Transverse colon (tissue), 4 donors: ENCODE measurements around the gene ZNF503. TPM values are rescaled to one million over a fixed set of nuclear protein-coding genes. Genes with fewer than 3 reads are reported as not detected.

Experiments
- DNase-seq: peaks from one replicate; pipeline ENCODE4 v3.0.0-alpha.2; 2019
- H3K27ac ChIP-seq, 4 donors: fragments of 200-600 bp; sonication (generic); 2 replicates each; pipeline ENCODE4 v1.5.1; 2016 to 2018; ENCODE audit warnings: inconsistent platforms in 4 of 4
- H3K27me3 ChIP-seq: fragments of 200-600 bp; sonication (generic); 2 replicates; pipeline ENCODE4 v1.5.1; 2017; ENCODE audit warnings: inconsistent platforms
- H3K36me3 ChIP-seq, 4 donors: fragments of 200-600 bp; sonication (generic); 2 replicates each; pipeline ENCODE4 v1.5.1; 2017 to 2019; ENCODE audit warnings: inconsistent platforms in 4 of 4
- H3K4me1 ChIP-seq, 4 donors: fragments of 200-600 bp; sonication (generic); 2 replicates each; pipeline ENCODE4 v1.5.1; 2017 to 2020; ENCODE audit warnings: inconsistent platforms in 4 of 4
- H3K4me3 ChIP-seq, 4 donors: fragments of 200-600 bp; sonication (generic); 1 replicate in 1 of 4; 2 replicates in 3 of 4; pipeline versions ENCODE4 v1.5.1 to v1.6.1; 2017 to 2019; ENCODE audit warnings: inconsistent platforms in 4 of 4
- H3K9me3 ChIP-seq, 2 donors: fragments of 200-600 bp; sonication (generic); 2 replicates each; pipeline ENCODE4 v1.5.1; 2017 to 2019; ENCODE audit warnings: inconsistent platforms in 2 of 2
- CTCF ChIP-seq, 5 experiments: fragments of 200-600 bp in 3 of 5; fragments of 450-650 bp in 2 of 5; sonication (generic) in 3 of 5; IDR thresholded peaks; 1 replicate in 2 of 5; 2 replicates in 3 of 5; pipeline ENCODE4 v1.5.1; 2016 to 2017; ENCODE audit warnings: antibody characterized with exemption in 5 of 5, inconsistent platforms in 3 of 5, mild to moderate bottlenecking in 2 of 5, moderate library complexity in 1 of 5
- EP300 ChIP-seq: sonication (generic); formaldehyde crosslinking; IDR thresholded peaks from one replicate; pipeline ENCODE4 v1.6.1; 2017; ENCODE audit warnings: antibody characterized with exemption, low read depth
- POLR2A ChIP-seq: fragments of 450-650 bp; IDR thresholded peaks from one replicate; pipeline ENCODE4 v1.6.1; 2016; ENCODE audit warnings: antibody characterized with exemption, mild to moderate bottlenecking, moderate library complexity
- POLR2AphosphoS5 ChIP-seq, 3 donors: sonication (generic); formaldehyde crosslinking; IDR thresholded peaks; one replicate each; pipeline ENCODE4 v1.6.1; 2016; ENCODE audit warnings: antibody characterized with exemption in 3 of 3
- WGBS, 2 donors: methylation state at CpG; one replicate each; pipeline ENCODE4 v1.1.5; 2018; ENCODE audit warnings: low coverage in 1 of 2; 5-methylcytosine and 5-hydroxymethylcytosine counted together
- in situ Hi-C, 4 donors: fragments of 200-750 bp; cut with MboI; loops; one replicate each; pipeline versions ENCODE4 v1.15.0 to v1.15.1; 2017; ENCODE audit warnings: low sequenced_read_pairs in 3 of 4, low pct_ligation_motif_present in 1 of 4, low pct_unique_long_range_greater_than_20kb in 1 of 4
- intact Hi-C: fragments of 100-400 bp; cut with DNase I; formaldehyde crosslinking; loops from one replicate; pipeline ENCODE4 v1.15.1; 2023; ENCODE audit warnings: low total_unique reads
- total RNA-seq, 4 donors: library from RNA; depleted of rRNA; stranded (reverse); fragments of >200 nt; gene quantifications; one replicate each; pipeline ENCODE4 v1.1.0, GENCODE V29; 2016

The ZNF503 gene
- total RNA-seq, 4 donors from 2014 or later, result 3.0 to 17.9 (median 7.2) TPM

- Histone ChIP-seq H3K4me1 (no peaks in the 10 kb centered on the region), H3K9me3 (peaks cover 0 to 6% of the 10 kb centered on the region in 2 donors), H3K27me3 (no peaks in the 10 kb centered on the region), H3K27ac (no peak overlapping the region), H3K4me3 (no peak overlapping the region), H3K36me3 (no peaks in the 10 kb centered on the region)
- TF ChIP-seq POLR2A, result no peak
- no peak for TF ChIP-seq POLR2AphosphoS5 (IDR thresholded peaks at IDR 0.05)
- TF ChIP-seq CTCF (IDR thresholded peaks at IDR 0.05), result no peak
- TF ChIP-seq EP300, result no peak
- intact Hi-C loops (no loop called here), in situ Hi-C loops (loop anchor here (25.0 kb wide), 4 partner anchors 526 to 1176 kb away; no protein-coding TSS in a partner anchor)
- WGBS, 2 donors, result 85% methylated on average over 2 to 3 of the region's 3 CpGs
- no peak for DNase-seq
Observed at GRCh38 chr10:75386128-75386527, 15.4 kb downstream of the ZNF503 start.

- H3K27me3 ChIP-seq, result no peaks in the 10 kb centered on the region
- intact Hi-C loops, result no loop called here
- in situ Hi-C loops, result loop anchor here (25.0 kb wide), 4 partner anchors 532 to 1182 kb away; no protein-coding TSS in a partner anchor
- no peaks in the 10 kb centered on the region for H3K9me3 ChIP-seq
- no peak for DNase-seq
- no peaks in the 10 kb centered on the region for H3K4me1 ChIP-seq
- H3K4me3 ChIP-seq, result no peak overlapping the region
- TF ChIP-seq CTCF (IDR thresholded peaks at IDR 0.05) (no peak), EP300 (no peak), POLR2A (no peak), POLR2AphosphoS5 (IDR thresholded peaks at IDR 0.05) (no peak)
- no peak overlapping the region for H3K27ac ChIP-seq
- H3K36me3 ChIP-seq, result no peaks in the 10 kb centered on the region
- 91 to 100% methylated on average over 1 to 6 of the region's 6 CpGs for WGBS, 2 donors
Observed at GRCh38 chr10:75379817-75380216, 21.7 kb downstream of the ZNF503 start.

- Histone ChIP-seq H3K27me3 (no peaks in the 10 kb centered on the region), H3K4me3 (no peak overlapping the region), H3K27ac (no peak overlapping the region), H3K36me3 (no peaks in the 10 kb centered on the region), H3K4me1 (no peaks in the 10 kb centered on the region), H3K9me3 (no peaks in the 10 kb centered on the region)
- intact Hi-C loops, result no loop called here
- WGBS, 2 donors, result 58 to 64% methylated on average over 4 to 10 of the region's 10 CpGs
- in situ Hi-C loops, result loop anchor here (25.0 kb wide), 4 partner anchors 533 to 1183 kb away; no protein-coding TSS in a partner anchor
- TF ChIP-seq POLR2AphosphoS5 (IDR thresholded peaks at IDR 0.05), result peak in 2 of 3 donors; percentile 44 to 72
- no peak for TF ChIP-seq EP300
- DNase-seq, result no peak
Observed at GRCh38 chr10:75379212-75379724, 22.3 kb downstream of the ZNF503 start.

GRCh38 chr10:75378379-75378778 lies 23.2 kb downstream of the ZNF503 start:
- intact Hi-C loops, result no loop called here
- 88% methylated on average over 2 of the region's 2 CpGs; no CpG with 5 or more reads in 1 of the 2 donors for WGBS, 2 donors

More at GRCh38 chr10:75378379-75378778, 23.2 kb downstream of the ZNF503 start:
- TF ChIP-seq POLR2AphosphoS5 (IDR thresholded peaks at IDR 0.05) (no peak), POLR2A (no peak), CTCF (IDR thresholded peaks at IDR 0.05) (no peak), EP300 (no peak)
- Histone ChIP-seq H3K4me1 (no peaks in the 10 kb centered on the region), H3K27ac (no peak overlapping the region), H3K27me3 (no peaks in the 10 kb centered on the region), H3K9me3 (no peaks in the 10 kb centered on the region), H3K4me3 (no peak overlapping the region), H3K36me3 (no peaks in the 10 kb centered on the region)
- no peak for DNase-seq
- in situ Hi-C loops, result loop anchor here (25.0 kb wide), 4 partner anchors 534 to 1184 kb away; no protein-coding TSS in a partner anchor
